ENCODE measurements around the gene PSPH. TPM values are rescaled to one million over a fixed set of nuclear protein-coding genes. Genes with fewer than 3 reads are reported as not detected.

PSPH gene
- total RNA-seq, 1 experiment from 2014 or later, result 62.3 TPM

DNA sequence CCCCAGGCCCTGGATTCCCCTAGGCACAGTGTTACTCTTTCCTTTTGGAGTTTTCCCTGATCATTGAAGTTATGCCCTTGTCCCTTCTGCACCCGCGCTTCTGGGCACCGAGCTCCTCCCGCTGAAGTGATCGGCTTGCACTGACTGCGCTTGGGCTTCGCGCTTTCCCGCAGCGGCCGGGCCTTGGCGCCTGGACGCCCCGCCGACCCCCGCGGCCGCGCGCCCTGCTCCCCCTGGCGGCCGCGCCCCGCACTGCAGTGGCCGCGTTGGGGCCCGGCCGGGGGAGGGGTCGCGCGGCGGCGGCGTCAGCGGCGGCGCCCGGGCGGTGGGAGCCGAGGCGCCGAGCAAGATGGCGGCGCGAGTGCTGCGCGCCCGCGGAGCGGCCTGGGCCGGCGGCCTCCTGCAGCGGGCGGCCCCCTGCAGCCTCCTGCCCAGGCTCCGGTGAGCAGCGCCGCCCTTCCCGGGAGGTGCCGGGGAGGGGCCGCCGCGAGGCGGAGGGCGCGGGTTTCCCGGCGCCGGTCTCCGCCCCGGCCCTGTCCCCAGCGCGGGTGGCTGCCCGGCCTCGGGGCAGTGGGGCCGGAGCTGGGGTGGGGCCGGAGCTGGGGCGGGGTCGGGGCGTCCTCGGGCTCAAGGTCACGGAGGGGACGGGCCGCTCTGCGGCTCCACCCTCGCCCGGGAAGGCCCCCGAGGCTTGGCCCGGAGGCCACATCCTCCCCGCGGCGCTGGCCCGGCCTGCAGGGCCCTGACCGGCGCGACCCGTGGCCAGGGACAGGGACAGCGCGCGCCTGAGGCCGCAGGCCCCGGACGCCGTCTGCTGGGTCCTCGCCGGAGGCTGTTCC is 86.8 kb downstream of the PSPH start, which contains the start of gene NIPSNAP2:
TSS of gene NIPSNAP2 (plus strand) at position 325 of the 839 bp plus-strand sequence. CDS start at position 350, 25 bp downstream.
- DNase-seq (ENCODE audit: low read depth, low spot score), result no peak
- peak within 1 kb of the TSS; percentile 69 to 81 for H3K4me3 ChIP-seq (ENCODE audit: low read depth in 2 of 2, low read length in 2 of 2)
- ChIA-PET CTCF (interaction anchor here (0.5 to 1.9 kb wide), 10 partner anchors 78 to 677 kb away, joined by 3 to 11 read pairs (median 4); no protein-coding TSS in a partner anchor), POLR2A (interaction anchor here (0.5 to 0.9 kb wide), 6 partner anchors 10 to 321 kb away, joined by 3 to 9 read pairs (median 4); no protein-coding TSS in a partner anchor)
- H3K9me3 ChIP-seq (ENCODE audit: control insufficient read depth, insufficient read depth, low read depth, low read length), result no peaks in the 10 kb centered on the region
- peaks cover 10% of the 10 kb centered on the region for H3K4me1 ChIP-seq (ENCODE audit: control insufficient read depth, insufficient read depth, low read length)
- H3K27ac ChIP-seq (ENCODE audit: low read length), result peak within 1 kb of the TSS; percentile 95
- intact Hi-C loops (cut with micrococcal nuclease; ENCODE audit: unreplicated experiment), result loop anchor here (5.0 kb wide), 1 partner anchor 322 kb away; no protein-coding TSS in a partner anchor
- no peaks in the 10 kb centered on the region for H3K27me3 ChIP-seq (ENCODE audit: control insufficient read depth, insufficient read depth, low read length)
- TF ChIP-seq SIN3A (IDR thresholded peaks at IDR 0.05; ENCODE audit: borderline replicate concordance, insufficient read depth, low read depth, low read length) (0 out of 2 replicates have a peak, but pooled peaks have one; percentile 37), TCF7L2 (IDR thresholded peaks at IDR 0.05; ENCODE audit: low read depth, low read length) (no peak), POLR2AphosphoS5 (IDR thresholded peaks at IDR 0.05; ENCODE audit: low read depth, low read length) (peak; percentile 29; the same call in 1 of the 2 replicates)
- TF ChIP-seq, protein P1, sequence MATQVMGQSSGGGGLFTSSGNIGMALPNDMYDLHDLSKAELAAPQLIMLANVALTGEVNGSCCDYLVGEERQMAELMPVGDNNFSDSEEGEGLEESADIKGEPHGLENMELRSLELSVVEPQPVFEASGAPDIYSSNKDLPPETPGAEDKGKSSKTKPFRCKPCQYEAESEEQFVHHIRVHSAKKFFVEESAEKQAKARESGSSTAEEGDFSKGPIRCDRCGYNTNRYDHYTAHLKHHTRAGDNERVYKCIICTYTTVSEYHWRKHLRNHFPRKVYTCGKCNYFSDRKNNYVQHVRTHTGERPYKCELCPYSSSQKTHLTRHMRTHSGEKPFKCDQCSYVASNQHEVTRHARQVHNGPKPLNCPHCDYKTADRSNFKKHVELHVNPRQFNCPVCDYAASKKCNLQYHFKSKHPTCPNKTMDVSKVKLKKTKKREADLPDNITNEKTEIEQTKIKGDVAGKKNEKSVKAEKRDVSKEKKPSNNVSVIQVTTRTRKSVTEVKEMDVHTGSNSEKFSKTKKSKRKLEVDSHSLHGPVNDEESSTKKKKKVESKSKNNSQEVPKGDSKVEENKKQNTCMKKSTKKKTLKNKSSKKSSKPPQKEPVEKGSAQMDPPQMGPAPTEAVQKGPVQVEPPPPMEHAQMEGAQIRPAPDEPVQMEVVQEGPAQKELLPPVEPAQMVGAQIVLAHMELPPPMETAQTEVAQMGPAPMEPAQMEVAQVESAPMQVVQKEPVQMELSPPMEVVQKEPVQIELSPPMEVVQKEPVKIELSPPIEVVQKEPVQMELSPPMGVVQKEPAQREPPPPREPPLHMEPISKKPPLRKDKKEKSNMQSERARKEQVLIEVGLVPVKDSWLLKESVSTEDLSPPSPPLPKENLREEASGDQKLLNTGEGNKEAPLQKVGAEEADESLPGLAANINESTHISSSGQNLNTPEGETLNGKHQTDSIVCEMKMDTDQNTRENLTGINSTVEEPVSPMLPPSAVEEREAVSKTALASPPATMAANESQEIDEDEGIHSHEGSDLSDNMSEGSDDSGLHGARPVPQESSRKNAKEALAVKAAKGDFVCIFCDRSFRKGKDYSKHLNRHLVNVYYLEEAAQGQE (IDR thresholded peaks at IDR 0.05; ENCODE audit: insufficient read depth in 1 of 2, low read depth in 2 of 2, low read length in 1 of 2), result 0 out of 4 replicates have a peak, but pooled peaks of 1 of the 2 experiments have one; percentile 29
- TF ChIP-seq, protein P2, sequence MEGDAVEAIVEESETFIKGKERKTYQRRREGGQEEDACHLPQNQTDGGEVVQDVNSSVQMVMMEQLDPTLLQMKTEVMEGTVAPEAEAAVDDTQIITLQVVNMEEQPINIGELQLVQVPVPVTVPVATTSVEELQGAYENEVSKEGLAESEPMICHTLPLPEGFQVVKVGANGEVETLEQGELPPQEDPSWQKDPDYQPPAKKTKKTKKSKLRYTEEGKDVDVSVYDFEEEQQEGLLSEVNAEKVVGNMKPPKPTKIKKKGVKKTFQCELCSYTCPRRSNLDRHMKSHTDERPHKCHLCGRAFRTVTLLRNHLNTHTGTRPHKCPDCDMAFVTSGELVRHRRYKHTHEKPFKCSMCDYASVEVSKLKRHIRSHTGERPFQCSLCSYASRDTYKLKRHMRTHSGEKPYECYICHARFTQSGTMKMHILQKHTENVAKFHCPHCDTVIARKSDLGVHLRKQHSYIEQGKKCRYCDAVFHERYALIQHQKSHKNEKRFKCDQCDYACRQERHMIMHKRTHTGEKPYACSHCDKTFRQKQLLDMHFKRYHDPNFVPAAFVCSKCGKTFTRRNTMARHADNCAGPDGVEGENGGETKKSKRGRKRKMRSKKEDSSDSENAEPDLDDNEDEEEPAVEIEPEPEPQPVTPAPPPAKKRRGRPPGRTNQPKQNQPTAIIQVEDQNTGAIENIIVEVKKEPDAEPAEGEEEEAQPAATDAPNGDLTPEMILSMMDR (IDR thresholded peaks at IDR 0.05), result peak; percentile 99
- in situ Hi-C loops (cut with HindIII; ENCODE audit: low pct_unique_long_range_greater_than_20kb, low sequenced_read_pairs), result no loop called here
- peak; percentile 94 for ATAC-seq
- BruUV-seq (replicated peaks), result no TSS peak
- no peaks in the 10 kb centered on the region for H3K36me3 ChIP-seq (ENCODE audit: control insufficient read depth, insufficient read depth, low read length)

DNA sequence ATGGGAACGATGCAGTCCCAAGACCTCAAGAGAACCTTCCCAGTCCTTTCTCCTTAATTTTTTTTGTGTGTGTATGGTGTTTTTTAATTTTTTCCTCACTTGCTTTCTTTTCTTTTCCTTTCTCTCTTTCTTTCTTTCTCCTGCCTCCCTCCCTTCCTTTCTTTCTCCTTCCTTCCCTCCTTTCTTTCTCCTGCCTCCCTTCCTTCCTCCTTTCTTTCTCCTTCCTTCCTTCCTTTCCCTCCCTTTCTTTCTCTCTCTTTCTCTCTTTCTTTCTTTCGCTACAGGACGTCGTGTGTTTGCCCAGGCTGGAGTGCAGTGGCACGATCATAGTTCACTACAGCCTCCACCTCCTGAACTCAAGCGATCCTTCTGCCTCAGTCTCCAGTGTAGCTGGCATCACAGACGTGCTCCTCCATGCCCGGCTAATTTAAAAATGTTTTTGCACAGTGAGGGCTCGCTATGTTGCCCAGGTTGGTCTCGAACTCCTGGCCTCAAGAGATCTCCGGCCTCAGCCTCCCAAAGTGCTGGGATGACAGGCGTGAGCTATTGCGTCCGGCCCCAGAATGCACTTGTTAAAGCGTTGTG is 87.6 kb downstream of the PSPH start:
- intact Hi-C loops (cut with micrococcal nuclease; ENCODE audit: unreplicated experiment) (loop anchor here (5.0 kb wide), 1 partner anchor 321 kb away; no protein-coding TSS in a partner anchor), in situ Hi-C loops (cut with HindIII; ENCODE audit: low pct_unique_long_range_greater_than_20kb, low sequenced_read_pairs) (no loop called here)
- Histone ChIP-seq H3K27me3 (ENCODE audit: control insufficient read depth, insufficient read depth, low read length) (no peaks in the 10 kb centered on the region), H3K9me3 (ENCODE audit: control insufficient read depth, insufficient read depth, low read depth, low read length) (no peaks in the 10 kb centered on the region), H3K36me3 (ENCODE audit: control insufficient read depth, insufficient read depth, low read length) (no peaks in the 10 kb centered on the region), H3K4me3 (ENCODE audit: low read depth in 2 of 2, low read length in 2 of 2) (peak overlapping the region; percentile 43 to 69), H3K4me1 (ENCODE audit: control insufficient read depth, insufficient read depth, low read length) (peaks cover 10% of the 10 kb centered on the region), H3K27ac (ENCODE audit: low read length) (peak overlapping the region; percentile 10)
- DNase-seq (ENCODE audit: low read depth, low spot score), result no peak
- no peak for ATAC-seq
- ChIA-PET CTCF (interaction anchor here (0.5 to 1.9 kb wide), 8 partner anchors 77 to 676 kb away, joined by 3 to 11 read pairs (median 4); no protein-coding TSS in a partner anchor), POLR2A (interaction anchor here (0.5 to 0.9 kb wide), 4 partner anchors 9 to 321 kb away, joined by 3 to 9 read pairs (median 4); no protein-coding TSS in a partner anchor)
- TF ChIP-seq, protein P2 (IDR thresholded peaks at IDR 0.05), result no peak
- no peak for TF ChIP-seq POLR2AphosphoS5 (IDR thresholded peaks at IDR 0.05; ENCODE audit: low read depth, low read length)
- TF ChIP-seq, protein P1 (IDR thresholded peaks at IDR 0.05; ENCODE audit: insufficient read depth in 1 of 2, low read depth in 2 of 2, low read length in 1 of 2), result no peak
- TF ChIP-seq TCF7L2 (IDR thresholded peaks at IDR 0.05; ENCODE audit: low read depth, low read length), result no peak
- TF ChIP-seq SIN3A (IDR thresholded peaks at IDR 0.05; ENCODE audit: borderline replicate concordance, insufficient read depth, low read depth, low read length), result no peak
- no TSS peak for BruUV-seq (replicated peaks)
